Measurements from ENCODE around the gene SEC24A.
"Not testable (repeated sequence)": the region's sequence is repeated elsewhere in the genome, so short reads cannot be mapped to it uniquely, and the experiment has no call there.

SEC24A gene

DNA sequence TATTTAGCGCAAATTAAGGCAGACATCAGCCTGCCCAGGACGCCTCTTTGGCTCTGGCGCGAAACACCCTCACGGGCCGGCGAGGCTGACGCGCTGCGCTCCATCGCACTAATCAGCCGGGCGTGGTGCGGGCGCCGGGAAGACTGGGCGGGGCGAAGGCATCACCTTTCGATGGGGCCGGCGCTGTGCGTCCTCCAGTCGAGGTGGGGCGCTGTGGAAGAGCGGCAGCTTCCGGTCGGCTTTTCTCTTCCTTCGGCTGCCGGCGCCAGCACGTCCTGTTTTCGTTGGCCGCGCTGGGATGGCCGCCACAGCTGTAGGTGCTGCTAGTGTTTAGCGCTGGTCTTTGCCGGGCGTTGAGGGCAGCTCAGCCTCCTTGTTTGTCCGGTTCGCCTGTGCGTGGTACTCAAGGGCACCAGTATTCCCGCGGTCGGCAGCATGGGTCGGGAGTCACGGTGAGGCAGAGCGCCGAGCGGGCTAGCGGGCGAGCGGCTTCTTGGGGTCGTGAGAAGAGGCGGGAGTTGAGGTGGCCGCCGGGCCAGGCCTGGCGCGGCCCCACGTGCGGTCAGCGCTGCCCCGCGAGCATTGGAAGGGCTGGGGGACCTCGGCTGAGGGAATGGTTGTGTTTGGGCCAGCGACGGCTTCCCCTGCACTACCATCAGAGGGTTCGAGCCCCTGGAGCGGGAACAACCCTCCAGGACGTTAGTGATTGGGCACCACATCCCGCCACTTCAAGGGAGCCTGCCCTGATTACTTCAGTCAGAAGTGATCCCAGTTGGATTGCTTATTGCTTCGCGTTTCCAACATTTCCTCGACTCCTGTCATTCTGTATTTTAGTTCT is 110.1 kb downstream of the SEC24A start, which contains the start of gene DDX46:
DDX46 (plus strand) TSS at position 276 of the 838 bp plus-strand sequence; CDS start at position 436, 160 bp downstream.
- DNase-seq, result peak; percentile 98

DNA sequence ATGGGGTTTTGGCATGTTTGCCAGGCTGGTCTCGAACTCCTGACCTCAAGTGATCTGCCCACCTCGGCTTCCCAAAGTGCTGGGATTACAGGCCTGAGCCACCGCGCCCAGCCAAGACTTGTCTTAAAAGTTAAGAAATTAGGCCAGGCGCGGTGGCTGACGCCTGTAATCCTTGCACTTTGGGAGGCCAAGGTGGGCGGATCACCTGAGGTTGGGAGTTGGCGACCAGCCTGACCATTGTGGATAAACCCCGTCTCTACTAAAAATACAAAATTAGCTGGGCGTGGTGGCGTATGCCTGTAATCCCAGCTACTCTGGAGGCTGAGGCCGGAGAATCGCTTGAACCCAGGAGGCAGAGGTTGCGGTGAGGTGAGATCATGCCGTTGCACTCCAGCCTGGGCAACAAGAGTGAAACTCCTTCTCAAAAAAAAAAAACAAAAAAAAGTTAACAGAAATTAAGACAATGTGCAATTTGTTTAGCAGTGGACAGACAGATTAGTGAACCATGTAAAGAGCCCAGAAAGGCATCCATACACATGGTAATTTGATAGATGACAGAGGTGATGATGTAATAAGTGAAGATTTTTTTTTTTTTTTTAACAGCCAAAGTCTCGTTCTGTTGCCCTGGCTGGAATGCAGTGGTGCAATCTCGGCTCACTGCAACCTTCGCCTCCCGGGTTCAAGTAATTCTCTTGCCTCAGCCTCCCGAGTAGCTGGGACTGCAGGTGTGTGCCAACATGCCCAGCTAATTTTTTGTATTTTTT is 119.1 kb downstream of the SEC24A start:
- not testable (repeated sequence) for DNase-seq

GRCh38 chr5:134769206-134769605 is 120.6 kb downstream of the SEC24A start:
- DNase-seq, result no peak

DNA sequence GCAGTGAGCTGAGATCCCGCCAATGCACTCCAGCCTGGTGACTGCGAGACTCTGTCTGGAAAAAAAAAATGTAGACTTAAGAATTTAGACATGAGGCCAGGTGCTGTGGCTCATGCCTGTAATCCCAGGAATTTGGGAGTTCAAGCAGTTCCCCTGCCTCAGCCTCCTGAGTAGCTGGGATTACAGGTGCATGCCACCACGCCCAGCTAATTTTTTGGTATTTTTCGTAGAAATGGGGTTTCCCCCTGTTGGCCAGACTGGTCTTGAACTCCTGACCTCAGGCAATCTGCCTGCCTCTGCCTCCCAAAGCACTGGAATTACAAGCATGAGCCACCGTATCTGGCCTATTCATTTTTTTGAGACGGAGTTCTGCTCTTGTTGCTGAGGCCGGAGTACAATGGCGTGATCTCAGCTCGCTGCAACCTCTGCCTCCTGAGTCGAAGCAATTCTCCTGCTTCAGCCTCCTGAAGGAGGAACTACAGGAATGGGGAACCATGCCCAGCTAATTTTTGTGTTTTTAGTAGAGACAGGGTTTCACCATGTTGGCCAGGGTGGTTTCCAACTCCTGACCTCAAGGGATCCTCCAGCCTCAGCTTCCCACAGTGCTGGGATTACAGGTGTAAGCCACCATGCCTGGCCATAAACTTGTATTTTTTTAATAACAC is 124.0 kb downstream of the SEC24A start:
- DNase-seq, result no peak

GRCh38 chr5:134777366-134777765 is 128.8 kb downstream of the SEC24A start:
- no peak for DNase-seq

All from stimulated activated CD4-positive, alpha-beta T cell treated with anti-CD3 and anti-CD28 coated beads, Interleukin-15, amount 100 ng/mL, for 24 hours (primary cell).